Breast epithelium (tissue), 4 donors: ENCODE data around the gene TTC28. TPM values are rescaled to one million over a fixed set of nuclear protein-coding genes. Genes with fewer than 3 reads are reported as not detected.
A peak's percentile ranks its signal among the peaks of the same experiment; 100 is the strongest.
"Not testable (repeated sequence)": the region's sequence is repeated elsewhere in the genome, so short reads cannot be mapped to it uniquely, and the experiment has no call there.

ENCODE experiments used
- DNase-seq, 2 donors: peaks; one replicate each; pipeline ENCODE4 v3.0.0-alpha.2; 2019; ENCODE audit warnings: low spot score in 2 of 2
- H3K27ac ChIP-seq, 2 donors: fragments of 200-600 bp; sonication (generic) in 1 of 2; one replicate each; pipeline ENCODE4 v1.5.1; 2016 to 2019; ENCODE audit warnings: mild to moderate bottlenecking in 1 of 2
- H3K27me3 ChIP-seq, 2 donors: fragments of 200-600 bp; sonication (generic) in 1 of 2; one replicate each; pipeline versions ENCODE4 v1.5.1 to v1.6.0; 2017 to 2019; ENCODE audit warnings: control low read depth in 1 of 2, mild to moderate bottlenecking in 1 of 2
- H3K36me3 ChIP-seq: fragments of 200-600 bp; one replicate; pipeline ENCODE4 v1.5.1; 2019
- H3K4me1 ChIP-seq, 2 donors: fragments of 200-600 bp; sonication (generic); one replicate each; pipeline ENCODE4 v1.5.1; 2016 to 2019; ENCODE audit warnings: control low read depth in 1 of 2
- H3K4me3 ChIP-seq, 3 donors: fragments of 200-600 bp; sonication (generic); 1 replicate in 2 of 3; 2 replicates in 1 of 3; pipeline ENCODE4 v1.5.1; 2016 to 2019; ENCODE audit warnings: mild to moderate bottlenecking in 3 of 3, moderate library complexity in 2 of 3
- H3K9me3 ChIP-seq, 2 donors: fragments of 200-600 bp; sonication (generic) in 1 of 2; one replicate each; pipeline ENCODE4 v1.5.1; 2016 to 2019; ENCODE audit warnings: control low read depth in 1 of 2
- CTCF ChIP-seq, 3 donors: fragments of 450-650 bp; IDR thresholded peaks; one replicate each; pipeline ENCODE4 v1.5.1; 2016 to 2017; ENCODE audit warnings: antibody characterized with exemption in 3 of 3, mild to moderate bottlenecking in 3 of 3, moderate library complexity in 3 of 3
- POLR2A ChIP-seq: fragments of 450-650 bp; IDR thresholded peaks from one replicate; pipeline ENCODE4 v1.6.1; 2016; ENCODE audit warnings: antibody characterized with exemption, mild to moderate bottlenecking, moderate library complexity
- POLR2AphosphoS5 ChIP-seq, 3 donors: sonication (generic); formaldehyde crosslinking; IDR thresholded peaks; one replicate each; pipeline ENCODE4 v1.6.1; 2017; ENCODE audit warnings: antibody characterized with exemption in 3 of 3
- intact Hi-C: fragments of 100-400 bp; cut with DNase I; formaldehyde crosslinking; loops from one replicate; pipeline ENCODE4 v1.15.1; 2023; ENCODE audit warnings: low total_unique reads
- total RNA-seq, 3 donors: library from RNA; depleted of rRNA; stranded (reverse); fragments of >200 nt; gene quantifications; one replicate each; pipeline ENCODE4 v1.1.0, GENCODE V29; 2016

Gene TTC28
- total RNA-seq, 3 donors from 2014 or later: 33.5 to 43.3 (median 40.2) TPM

GRCh38 chr22:28678170-28678569, 1.5 kb downstream of the TTC28 start:
- peak overlapping the region in 2 of 3 donors; percentile 81 to 82 for H3K4me3 ChIP-seq
- H3K4me1 ChIP-seq, DNase-seq, intact Hi-C loops, H3K27me3 ChIP-seq, H3K9me3 ChIP-seq, H3K27ac ChIP-seq, H3K36me3 ChIP-seq: not testable (repeated sequence)

DNA sequence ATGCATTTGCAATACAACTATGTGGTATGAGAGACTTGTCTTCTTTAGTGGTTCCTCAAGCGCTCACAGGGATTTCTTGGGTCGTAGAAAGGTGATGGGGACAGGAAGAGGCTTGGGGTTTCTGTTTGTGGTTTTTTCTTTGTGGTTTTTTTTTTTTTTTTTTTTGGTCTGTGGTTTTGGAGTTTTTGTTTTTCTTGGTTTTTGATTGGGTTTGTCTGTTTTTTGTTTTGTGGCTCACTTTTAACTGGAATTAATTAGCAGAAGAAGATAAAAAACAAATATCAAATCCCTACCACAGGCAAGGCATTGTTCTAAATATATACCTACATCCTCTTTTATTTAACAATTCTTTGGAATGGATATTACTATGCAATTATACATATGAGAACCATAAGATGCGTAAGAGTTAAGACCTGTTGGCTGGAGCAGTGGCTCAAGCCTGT, 5.5 kb downstream of the TTC28 start:
- Histone ChIP-seq H3K27ac (no peak overlapping the region), H3K27me3 (no peaks in the 10 kb centered on the region), H3K4me3 (no peak overlapping the region), H3K36me3 (no peaks in the 10 kb centered on the region), H3K9me3 (no peaks in the 10 kb centered on the region), H3K4me1 (no peaks in the 10 kb centered on the region)
- no peak for TF ChIP-seq POLR2AphosphoS5 (IDR thresholded peaks at IDR 0.05)
- TF ChIP-seq POLR2A: no peak
- no peak for TF ChIP-seq CTCF (IDR thresholded peaks at IDR 0.05)
- intact Hi-C loops: no loop called here
- no peak for DNase-seq

- no peaks in the 10 kb centered on the region for H3K9me3 ChIP-seq
- TF ChIP-seq POLR2AphosphoS5 (IDR thresholded peaks at IDR 0.05) (no peak), CTCF (IDR thresholded peaks at IDR 0.05) (no peak), POLR2A (no peak)
Measured at GRCh38 chr22:28670756-28671155, 8.9 kb downstream of the TTC28 start.

GRCh38 chr22:28670161-28670560, 9.5 kb downstream of the TTC28 start:
- Histone ChIP-seq H3K4me3 (no peak overlapping the region), H3K9me3 (no peaks in the 10 kb centered on the region), H3K27me3 (no peaks in the 10 kb centered on the region), H3K36me3 (no peaks in the 10 kb centered on the region), H3K4me1 (no peaks in the 10 kb centered on the region), H3K27ac (no peak overlapping the region)
- DNase-seq: no peak
- TF ChIP-seq CTCF (IDR thresholded peaks at IDR 0.05): no peak
- no peak for TF ChIP-seq POLR2AphosphoS5 (IDR thresholded peaks at IDR 0.05)
- no peak for TF ChIP-seq POLR2A
- intact Hi-C loops: no loop called here

More at GRCh38 chr22:28670756-28671155, 8.9 kb downstream of the TTC28 start:
- H3K27me3 ChIP-seq: no peaks in the 10 kb centered on the region
- no peak overlapping the region for H3K4me3 ChIP-seq
- no peaks in the 10 kb centered on the region for H3K4me1 ChIP-seq
- intact Hi-C loops: no loop called here
- H3K27ac ChIP-seq: no peak overlapping the region
- no peaks in the 10 kb centered on the region for H3K36me3 ChIP-seq
- DNase-seq: no peak

GRCh38 chr22:28669387-28669786, 10.3 kb downstream of the TTC28 start:
- Histone ChIP-seq H3K4me1 (no peaks in the 10 kb centered on the region), H3K9me3 (no peaks in the 10 kb centered on the region), H3K27ac (no peak overlapping the region), H3K4me3 (no peak overlapping the region), H3K27me3 (no peaks in the 10 kb centered on the region), H3K36me3 (no peaks in the 10 kb centered on the region)
- intact Hi-C loops: no loop called here
- DNase-seq: no peak
- no peak for TF ChIP-seq POLR2AphosphoS5 (IDR thresholded peaks at IDR 0.05)
- TF ChIP-seq POLR2A: no peak
- no peak for TF ChIP-seq CTCF (IDR thresholded peaks at IDR 0.05)

- H3K4me1 ChIP-seq, H3K27ac ChIP-seq, intact Hi-C loops, H3K9me3 ChIP-seq, H3K27me3 ChIP-seq, H3K4me3 ChIP-seq, DNase-seq, H3K36me3 ChIP-seq: not testable (repeated sequence)
Measured at GRCh38 chr22:28663569-28663942, 16.1 kb downstream of the TTC28 start.
